H1 (cell line): ENCODE results near the gene MRPL27. TPM values are rescaled to one million over a fixed set of nuclear protein-coding genes. Genes with fewer than 3 reads are reported as not detected.

ENCODE experiments used
- CTCF ChIA-PET: fragments of 300-600 bp; sonication (Branson Sonifier 250); formaldehyde crosslinking; loops from one replicate; lab custom pipeline; 2021; ENCODE audit not compliant: partially characterized antibody; lab: Charles Lee
- POLR2A ChIA-PET: fragments of 300-600 bp; sonication (Branson Sonifier 250); formaldehyde crosslinking; loops from one replicate; lab custom pipeline; 2021; ENCODE audit warnings: inconsistent platforms; ENCODE audit not compliant: partially characterized antibody; lab: Charles Lee
- DNase-seq, 2 experiments: peaks; one replicate each; pipeline versions ENCODE4 v3.0.0 to v3.0.0-alpha.2; 2010 to 2022; ENCODE audit warnings: low spot score in 2 of 2, low read depth in 1 of 2, mixed read lengths in 1 of 2
- FAIRE-seq: peaks from 2 replicates; lab custom pipeline; 2011; peaks lifted over from hg19 to GRCh38; lab: Jason Lieb, UNC
- H2AFZ ChIP-seq: 2 replicates; pipeline ENCODE4 v1.8.1; 2012; ENCODE audit warnings: low read length, inconsistent platforms
- H2AK5ac ChIP-seq: 2 replicates; pipeline ENCODE4 v1.6.1; 2013; ENCODE audit warnings: low read depth, low read length
- H2BK120ac ChIP-seq: replicated peaks from 2 replicates; pipeline ENCODE3; 2013; ENCODE audit warnings: low read depth, low read length, inconsistent platforms
- H2BK12ac ChIP-seq: 2 replicates; pipeline ENCODE4 v1.6.1; 2013; ENCODE audit warnings: low read depth, low read length
- H2BK15ac ChIP-seq: 2 replicates; pipeline ENCODE4 v1.6.1; 2013; ENCODE audit warnings: low read length
- H2BK20ac ChIP-seq: 2 replicates; pipeline ENCODE4 v1.6.1; 2013; ENCODE audit warnings: low read length
- H2BK5ac ChIP-seq: 2 replicates; pipeline ENCODE4 v1.6.1; 2013; ENCODE audit warnings: low read depth, low read length
- H3K14ac ChIP-seq: 2 replicates; pipeline ENCODE4 v1.6.1; 2013; ENCODE audit warnings: inconsistent platforms; ENCODE audit not compliant: insufficient read length
- H3K18ac ChIP-seq: 2 replicates; pipeline ENCODE4 v1.6.1; 2013; ENCODE audit warnings: low read length; ENCODE audit errors: extremely low read depth
- H3K23ac ChIP-seq: 2 replicates; pipeline ENCODE4 v1.6.1; 2013; ENCODE audit warnings: inconsistent platforms; ENCODE audit not compliant: insufficient read length
- H3K23me2 ChIP-seq: 2 replicates; pipeline ENCODE4 v1.6.1; 2013; ENCODE audit warnings: low read depth, low read length
- H3K27ac ChIP-seq: 2 replicates; pipeline ENCODE4 v1.6.1; 2011; ENCODE audit warnings: low read depth, low read length, inconsistent platforms
- H3K27me3 ChIP-seq, 4 experiments: replicated peaks in 1 of 4; 1 replicate in 1 of 4; 2 replicates in 3 of 4; pipeline versions ENCODE4 v1.6.1 to v1.8.1; 2011 to 2013; ENCODE audit warnings: low read length in 3 of 4, mild to moderate bottlenecking in 3 of 4, inconsistent platforms in 2 of 4, mixed read lengths in 2 of 4, moderate library complexity in 1 of 4; ENCODE audit not compliant: control insufficient read depth in 3 of 4, insufficient read depth in 3 of 4; ENCODE audit errors: extremely low read depth in 1 of 4
- H3K36me3 ChIP-seq, 4 experiments: 2 replicates each; pipeline versions ENCODE4 v1.6.1 to v1.8.1; 2011 to 2013; ENCODE audit warnings: mild to moderate bottlenecking in 4 of 4, low read length in 3 of 4, moderate library complexity in 2 of 4, control low read depth in 1 of 4, inconsistent platforms in 1 of 4; ENCODE audit not compliant: insufficient read depth in 4 of 4, control insufficient read depth in 2 of 4
- H3K4ac ChIP-seq: replicated peaks from 2 replicates; pipeline ENCODE3; 2013; ENCODE audit warnings: low read length, low read depth, mixed read lengths, inconsistent platforms; ENCODE audit not compliant: insufficient read length
- H3K4me1 ChIP-seq, 4 experiments: replicated peaks in 1 of 4; 1 replicate in 1 of 4; 2 replicates in 3 of 4; pipeline versions ENCODE4 v1.6.1 to v1.8.1; 2011 to 2013; ENCODE audit warnings: low read length in 3 of 4, inconsistent platforms in 2 of 4, mixed read lengths in 1 of 4; ENCODE audit not compliant: insufficient read depth in 4 of 4, control insufficient read depth in 3 of 4
- H3K4me2 ChIP-seq, 2 experiments: 2 replicates each; pipeline versions ENCODE4 v1.6.1 to v1.8.1; 2011 to 2013; ENCODE audit warnings: low read depth in 2 of 2, low read length in 2 of 2, control low read depth in 1 of 2, inconsistent platforms in 1 of 2, mild to moderate bottlenecking in 1 of 2; ENCODE audit not compliant: insufficient read depth in 1 of 2
- H3K4me3 ChIP-seq, 4 experiments: fragments of 200-600, 300-600 bp in 1 of 4; sonication (generic), shearing (Covaris generic), sonication (Bioruptor Twin) in 1 of 4; 2 replicates each; pipeline versions ENCODE4 v1.5.1 to v1.8.1; 2011 to 2016; ENCODE audit warnings: low read length in 4 of 4, low read depth in 3 of 4, control low read depth in 2 of 4, inconsistent platforms in 2 of 4, mild to moderate bottlenecking in 2 of 4, mixed read lengths in 1 of 4, moderate library complexity in 1 of 4; ENCODE audit not compliant: insufficient read depth in 2 of 4; ENCODE audit errors: extremely low read depth in 1 of 4
- H3K56ac ChIP-seq: replicated peaks from 2 replicates; pipeline ENCODE3; 2013; ENCODE audit warnings: low read depth, mild to moderate bottlenecking, mixed read lengths, low read length, inconsistent platforms; ENCODE audit not compliant: insufficient read length
- H3K79me1 ChIP-seq: 2 replicates; pipeline ENCODE4 v1.6.1; 2013; ENCODE audit warnings: low read depth, low read length, control low read depth
- H3K79me2 ChIP-seq, 2 experiments: 2 replicates each; pipeline versions ENCODE4 v1.6.1 to v1.8.1; 2012 to 2013; ENCODE audit warnings: low read length in 2 of 2, mild to moderate bottlenecking in 2 of 2, inconsistent platforms in 1 of 2; ENCODE audit not compliant: insufficient read depth in 2 of 2, control insufficient read depth in 1 of 2
- H3K9ac ChIP-seq, 4 experiments: replicated peaks in 1 of 4; 1 replicate in 1 of 4; 2 replicates in 3 of 4; pipeline versions ENCODE4 v1.6.1 to v1.8.1; 2011 to 2013; ENCODE audit warnings: low read depth in 3 of 4, low read length in 3 of 4, control low read depth in 2 of 4, mild to moderate bottlenecking in 2 of 4, moderate library complexity in 2 of 4, inconsistent platforms in 1 of 4; ENCODE audit errors: extremely low read depth in 1 of 4
- H3K9me3 ChIP-seq, 2 experiments: 2 replicates each; pipeline versions ENCODE4 v1.6.1 to v1.8.1; 2012 to 2013; ENCODE audit warnings: mild to moderate bottlenecking in 2 of 2, moderate library complexity in 2 of 2, control low read depth in 1 of 2, inconsistent platforms in 1 of 2, low read depth in 1 of 2, low read length in 1 of 2, mixed read lengths in 1 of 2; ENCODE audit not compliant: insufficient read depth in 2 of 2
- H4K20me1 ChIP-seq, 2 experiments: replicated peaks in 1 of 2; 2 replicates each; pipeline versions ENCODE3 to v1.8.1; 2011 to 2013; ENCODE audit warnings: inconsistent platforms in 2 of 2, low read length in 2 of 2, mild to moderate bottlenecking in 1 of 2; ENCODE audit not compliant: insufficient read depth in 2 of 2, control insufficient read depth in 1 of 2
- H4K5ac ChIP-seq: 2 replicates; pipeline ENCODE4 v1.6.1; 2013; ENCODE audit warnings: low read length, low read depth, mixed read lengths, inconsistent platforms; ENCODE audit not compliant: insufficient read length
- H4K8ac ChIP-seq: 2 replicates; pipeline ENCODE4 v1.8.0; 2013; ENCODE audit warnings: mild to moderate bottlenecking, moderate library complexity, low read length, inconsistent platforms; ENCODE audit not compliant: insufficient read depth; ENCODE audit errors: extremely low read depth
- H4K91ac ChIP-seq: replicated peaks from 2 replicates; pipeline ENCODE3; 2013; ENCODE audit warnings: low read length, mixed read lengths, inconsistent platforms; ENCODE audit not compliant: insufficient read length
- GTF2F1 ChIP-seq: IDR thresholded peaks from 2 replicates; pipeline ENCODE4 v1.6.1; 2012; ENCODE audit warnings: low read depth, low read length, improper control_type of control experiment, borderline replicate concordance
- KDM4A ChIP-seq: IDR thresholded peaks from one replicate; pipeline ENCODE4 v1.7.1; 2012; ENCODE audit warnings: low read depth, mild to moderate bottlenecking, moderate library complexity, low read length, inconsistent platforms; ENCODE audit not compliant: severe bottlenecking
- MAX ChIP-seq: IDR thresholded peaks from 2 replicates; pipeline ENCODE4 v1.6.1; 2012; ENCODE audit warnings: inconsistent platforms
- TAF1 ChIP-seq: IDR thresholded peaks from 2 replicates; pipeline ENCODE4 v1.6.1; 2011; ENCODE audit warnings: mild to moderate bottlenecking, low read depth, low read length
- WGBS, 2 experiments: shearing (Covaris generic) in 1 of 2; methylation state at CpG; one replicate each; pipeline versions ENCODE4 v1.1.6 to v1.1.7; 2013 to 2015; ENCODE audit warnings: low lambda C conversion rate in 2 of 2, mixed read lengths in 2 of 2, inconsistent platforms in 1 of 2, low coverage in 1 of 2, missing lambda C conversion rate in 1 of 2; ENCODE audit not compliant: insufficient replicate concordance in 2 of 2, insufficient coverage in 1 of 2, insufficient read length in 1 of 2; ENCODE audit errors: extremely low coverage in 1 of 2, missing lambda C conversion rate in 1 of 2; 5-methylcytosine and 5-hydroxymethylcytosine counted together
- polyA plus RNA-seq, 7 experiments: library from polyadenylated mRNA; depleted of rRNA in 3 of 7; stranded (reverse) in 5 of 7; unstranded in 2 of 7; fragments of >200 nt in 5 of 7; fragments of 200-250 nt in 2 of 7; gene quantifications; 1 replicate in 5 of 7; 2 replicates in 1 of 7; 4 replicates in 1 of 7; pipeline versions ENCODE4 v1.2.1 to v1.2.3, GENCODE V29; 2011 to 2013; ENCODE audit warnings: missing spikeins in 2 of 7, mixed read lengths in 2 of 7
- total RNA-seq: library from RNA; stranded (reverse); fragmentation: NEBNext Ultra II Directional; extraction: Animal tissue kit (Norgen Biotek cat#: 25700); gene quantifications from 2 replicates; pipeline ENCODE4 v1.2.1, GENCODE V29; 2021

The MRPL27 gene
- total and polyA plus RNA-seq, 2 of the 8 experiments (the other 6 are each of a cell fraction or from before 2014, with no cell fraction given) = 75.6 to 135 TPM

GRCh38 chr17:50323060-50323459, 49.9 kb downstream of the MRPL27 start:
- H2BK15ac ChIP-seq = no peak overlapping the region
- no peak overlapping the region for H3K23ac ChIP-seq
- DNase-seq = no peak
- no peak overlapping the region for H3K56ac ChIP-seq
- H2BK5ac ChIP-seq = no peak overlapping the region
- no peak overlapping the region for H2BK20ac ChIP-seq
- no peaks in the 10 kb centered on the region for H3K36me3 ChIP-seq
- no peak overlapping the region for H2AFZ ChIP-seq
- no peak overlapping the region for H2BK120ac ChIP-seq
- H3K4me3 ChIP-seq = no peak overlapping the region
- H2AK5ac ChIP-seq = no peak overlapping the region
- H3K14ac ChIP-seq = no peak overlapping the region
- no peaks in the 10 kb centered on the region for H3K23me2 ChIP-seq
- H4K20me1 ChIP-seq = no peaks in the 10 kb centered on the region
- no peaks in the 10 kb centered on the region for H3K79me2 ChIP-seq
- H4K5ac ChIP-seq = no peak overlapping the region
- H2BK12ac ChIP-seq = no peak overlapping the region
- ChIA-PET POLR2A (no interaction called here), CTCF (interaction anchor here (0.6 to 1.3 kb wide), 8 partner anchors 9 to 294 kb away, joined by 3 to 5 read pairs (median 3); no protein-coding TSS in a partner anchor)
- no peak overlapping the region for H4K8ac ChIP-seq
- H3K9ac ChIP-seq = no peak overlapping the region
- no peak overlapping the region for H3K4ac ChIP-seq
- no peak overlapping the region for H3K18ac ChIP-seq
- H3K4me1 ChIP-seq = peaks cover 0 to 4% (median 0%) of the 10 kb centered on the region in 4 experiments; a peak in 3 of 7 replicates
- H3K9me3 ChIP-seq = no peaks in the 10 kb centered on the region
- no peak for FAIRE-seq
- 84% methylated on average over 5 of the region's 5 CpGs; no CpG with 5 or more reads in 1 of the 2 experiments for WGBS, 2 experiments
- H3K79me1 ChIP-seq = no peaks in the 10 kb centered on the region
- H3K27me3 ChIP-seq = no peaks in the 10 kb centered on the region; a peak in 1 of 7 replicates
- no peak overlapping the region for H4K91ac ChIP-seq
- H3K4me2 ChIP-seq = no peak overlapping the region
- H3K27ac ChIP-seq = no peak overlapping the region
- TF ChIP-seq KDM4A (no peak), TAF1 (no peak), MAX (no peak), GTF2F1 (no peak)
